Measurements from ENCODE around the gene CSMD2. TPM values are rescaled to one million over a fixed set of nuclear protein-coding genes. Genes with fewer than 3 reads are reported as not detected.

CSMD2 gene
- total RNA-seq, 1 experiment from 2014 or later: not detected

GRCh38 chr1:33810571-33810970 is 354.5 kb downstream of the CSMD2 start:
- Histone ChIP-seq H3K9me3 (ENCODE audit: insufficient read depth, low read depth) (no peaks in the 10 kb centered on the region), H3K4me1 (replicated peaks; ENCODE audit: insufficient read depth) (no peaks in the 10 kb centered on the region), H3K27me3 (ENCODE audit: insufficient read depth, low read depth) (no peaks in the 10 kb centered on the region), H3K79me2 (ENCODE audit: low read depth) (no peaks in the 10 kb centered on the region), H3F3A (ENCODE audit: insufficient read depth, low read depth) (no peaks in the 10 kb centered on the region), H3K9me2 (ENCODE audit: insufficient read depth) (no peaks in the 10 kb centered on the region), H3K36me3 (ENCODE audit: low read depth) (no peaks in the 10 kb centered on the region), H4K20me1 (ENCODE audit: insufficient read depth) (no peaks in the 10 kb centered on the region; the same call in 1 of the 2 replicates), H3K4me2 (no peak overlapping the region), H3K27ac (no peak overlapping the region), H2AFZ (no peak overlapping the region), H3K4me3 (no peak overlapping the region)
- TF ChIP-seq, protein P1, sequence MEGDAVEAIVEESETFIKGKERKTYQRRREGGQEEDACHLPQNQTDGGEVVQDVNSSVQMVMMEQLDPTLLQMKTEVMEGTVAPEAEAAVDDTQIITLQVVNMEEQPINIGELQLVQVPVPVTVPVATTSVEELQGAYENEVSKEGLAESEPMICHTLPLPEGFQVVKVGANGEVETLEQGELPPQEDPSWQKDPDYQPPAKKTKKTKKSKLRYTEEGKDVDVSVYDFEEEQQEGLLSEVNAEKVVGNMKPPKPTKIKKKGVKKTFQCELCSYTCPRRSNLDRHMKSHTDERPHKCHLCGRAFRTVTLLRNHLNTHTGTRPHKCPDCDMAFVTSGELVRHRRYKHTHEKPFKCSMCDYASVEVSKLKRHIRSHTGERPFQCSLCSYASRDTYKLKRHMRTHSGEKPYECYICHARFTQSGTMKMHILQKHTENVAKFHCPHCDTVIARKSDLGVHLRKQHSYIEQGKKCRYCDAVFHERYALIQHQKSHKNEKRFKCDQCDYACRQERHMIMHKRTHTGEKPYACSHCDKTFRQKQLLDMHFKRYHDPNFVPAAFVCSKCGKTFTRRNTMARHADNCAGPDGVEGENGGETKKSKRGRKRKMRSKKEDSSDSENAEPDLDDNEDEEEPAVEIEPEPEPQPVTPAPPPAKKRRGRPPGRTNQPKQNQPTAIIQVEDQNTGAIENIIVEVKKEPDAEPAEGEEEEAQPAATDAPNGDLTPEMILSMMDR (conservative IDR thresholded peaks at IDR 0.05): no peak
- no peak for TF ChIP-seq EZH2 (IDR thresholded peaks at IDR 0.05; ENCODE audit: low read depth)
- CTCF ChIA-PET: no interaction called here
- no peak for DNase-seq
- intact Hi-C loops (cut with micrococcal nuclease; ENCODE audit: unreplicated experiment): no loop called here
- BruUV-seq (replicated peaks): no TSS peak
- POLR2A ChIA-PET (ENCODE audit: unreplicated experiment): no interaction called here

DNA sequence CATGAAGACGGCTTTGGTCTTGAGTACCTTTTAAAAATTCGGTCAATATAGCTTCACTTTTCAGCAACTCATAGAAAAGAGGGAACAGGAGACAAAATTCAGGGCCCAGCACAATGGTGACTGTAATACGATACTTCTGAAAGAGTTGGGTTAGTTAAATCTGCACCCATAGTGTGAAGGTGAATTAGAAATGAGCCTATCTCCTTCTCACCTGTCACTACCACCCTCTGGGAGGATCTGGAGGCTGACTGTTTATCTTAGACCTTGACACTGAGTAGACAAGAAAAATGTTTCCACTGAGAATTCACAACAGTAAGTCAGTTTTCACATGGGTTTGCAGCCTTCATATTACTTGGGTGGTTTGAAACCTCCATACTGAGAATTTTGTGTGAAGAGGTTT is 359.0 kb downstream of the CSMD2 start:
- H4K20me1 ChIP-seq (ENCODE audit: insufficient read depth): no peaks in the 10 kb centered on the region; the same call in 1 of the 2 replicates
- BruUV-seq (replicated peaks): no TSS peak
- intact Hi-C loops (cut with micrococcal nuclease; ENCODE audit: unreplicated experiment): no loop called here
- H3K4me3 ChIP-seq: no peak overlapping the region
- DNase-seq: no peak
- H3K79me2 ChIP-seq (ENCODE audit: low read depth): no peaks in the 10 kb centered on the region
- H3K36me3 ChIP-seq (ENCODE audit: low read depth): no peaks in the 10 kb centered on the region
- H3K27me3 ChIP-seq (ENCODE audit: insufficient read depth, low read depth): no peaks in the 10 kb centered on the region
- CTCF ChIA-PET: no interaction called here
- H3K4me1 ChIP-seq (replicated peaks; ENCODE audit: insufficient read depth): no peaks in the 10 kb centered on the region
- POLR2A ChIA-PET (ENCODE audit: unreplicated experiment): no interaction called here
- H3K27ac ChIP-seq: no peak overlapping the region
- no peaks in the 10 kb centered on the region for H3F3A ChIP-seq (ENCODE audit: insufficient read depth, low read depth)
- no peaks in the 10 kb centered on the region for H3K9me3 ChIP-seq (ENCODE audit: insufficient read depth, low read depth)
- no peak overlapping the region for H2AFZ ChIP-seq
- H3K4me2 ChIP-seq: no peak overlapping the region
- TF ChIP-seq EZH2 (IDR thresholded peaks at IDR 0.05; ENCODE audit: low read depth): no peak
- TF ChIP-seq, protein P1 (conservative IDR thresholded peaks at IDR 0.05): no peak
- H3K9me2 ChIP-seq (ENCODE audit: insufficient read depth): no peaks in the 10 kb centered on the region

DNA sequence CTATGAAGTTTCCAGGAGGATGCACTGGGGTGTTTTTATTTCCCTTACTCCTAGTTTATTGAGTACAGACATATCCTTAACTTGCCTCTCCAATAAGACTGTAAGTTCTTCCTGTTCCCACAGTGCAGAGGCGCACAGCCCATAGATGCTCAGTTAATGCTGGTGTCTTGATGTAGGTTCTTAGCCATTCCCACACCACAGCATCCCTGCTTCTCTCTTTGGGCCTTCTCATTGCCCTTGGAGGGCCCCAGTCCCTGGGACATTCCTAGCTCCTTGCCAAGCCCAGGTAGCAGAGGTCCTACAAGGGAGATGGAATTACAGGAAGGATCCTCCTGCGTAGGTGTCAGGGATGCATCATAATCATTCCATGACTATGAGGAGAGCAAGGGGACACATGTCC is 362.8 kb downstream of the CSMD2 start:
- no peak overlapping the region for H2AFZ ChIP-seq
- H3K79me2 ChIP-seq (ENCODE audit: low read depth): no peaks in the 10 kb centered on the region
- ChIA-PET POLR2A (ENCODE audit: unreplicated experiment) (no interaction called here), CTCF (interaction anchor here (0.7 kb wide), 1 partner anchor 1278 kb away, joined by 4 read pairs; no protein-coding TSS in a partner anchor)
- intact Hi-C loops (cut with micrococcal nuclease; ENCODE audit: unreplicated experiment): no loop called here
- H3K4me1 ChIP-seq (replicated peaks; ENCODE audit: insufficient read depth): no peaks in the 10 kb centered on the region
- no peak overlapping the region for H3K27ac ChIP-seq
- TF ChIP-seq, protein P1 (conservative IDR thresholded peaks at IDR 0.05): no peak
- no peak for TF ChIP-seq EZH2 (IDR thresholded peaks at IDR 0.05; ENCODE audit: low read depth)
- no TSS peak for BruUV-seq (replicated peaks)
- H3K9me2 ChIP-seq (ENCODE audit: insufficient read depth): no peaks in the 10 kb centered on the region
- H3K4me3 ChIP-seq: no peak overlapping the region
- no peaks in the 10 kb centered on the region for H3F3A ChIP-seq (ENCODE audit: insufficient read depth, low read depth)
- no peak for DNase-seq
- H3K4me2 ChIP-seq: no peak overlapping the region
- no peaks in the 10 kb centered on the region for H4K20me1 ChIP-seq (ENCODE audit: insufficient read depth)
- no peaks in the 10 kb centered on the region for H3K9me3 ChIP-seq (ENCODE audit: insufficient read depth, low read depth)
- no peaks in the 10 kb centered on the region for H3K27me3 ChIP-seq (ENCODE audit: insufficient read depth, low read depth)
- H3K36me3 ChIP-seq (ENCODE audit: low read depth): no peaks in the 10 kb centered on the region

Measured in PC-9 (cell line).